ENCODE results near the gene AMN.

The AMN gene

DNA sequence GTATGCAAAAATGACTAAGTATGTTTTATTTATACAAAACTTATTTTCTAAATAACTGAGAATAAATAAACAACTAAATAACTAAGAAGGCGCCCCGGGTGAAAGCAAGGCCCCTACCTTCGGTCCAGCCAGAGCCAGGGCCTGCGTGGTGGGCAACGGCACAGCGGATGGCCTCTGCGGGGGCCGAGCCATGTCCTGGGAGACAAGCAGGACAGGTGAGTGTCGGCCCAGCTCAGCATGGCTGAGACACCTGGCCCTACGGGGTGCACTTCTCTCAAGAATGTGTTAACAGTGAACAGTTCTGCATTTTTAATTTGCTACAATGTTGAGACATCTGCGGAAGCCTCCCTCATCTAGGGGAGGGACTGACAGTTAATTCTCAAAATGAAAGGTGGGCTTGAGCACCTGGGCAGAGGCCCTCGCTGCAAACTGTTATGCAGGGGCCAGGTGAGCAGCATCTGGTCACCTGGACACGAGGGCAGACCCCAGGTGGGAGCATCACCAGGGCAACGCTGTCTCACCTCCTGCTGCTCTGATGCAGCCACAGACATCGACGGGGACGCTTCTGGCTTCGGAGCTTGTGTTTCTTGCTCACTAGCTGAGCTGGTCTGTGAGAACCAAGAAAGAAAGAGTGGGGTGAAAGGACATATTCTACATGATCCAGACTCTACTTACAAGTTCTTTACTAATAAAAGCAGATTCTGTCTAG, 31.8 kb downstream of the AMN start:
- H3K27me3 ChIP-seq = no peaks in the 10 kb centered on the region
- TF ChIP-seq, protein P1, sequence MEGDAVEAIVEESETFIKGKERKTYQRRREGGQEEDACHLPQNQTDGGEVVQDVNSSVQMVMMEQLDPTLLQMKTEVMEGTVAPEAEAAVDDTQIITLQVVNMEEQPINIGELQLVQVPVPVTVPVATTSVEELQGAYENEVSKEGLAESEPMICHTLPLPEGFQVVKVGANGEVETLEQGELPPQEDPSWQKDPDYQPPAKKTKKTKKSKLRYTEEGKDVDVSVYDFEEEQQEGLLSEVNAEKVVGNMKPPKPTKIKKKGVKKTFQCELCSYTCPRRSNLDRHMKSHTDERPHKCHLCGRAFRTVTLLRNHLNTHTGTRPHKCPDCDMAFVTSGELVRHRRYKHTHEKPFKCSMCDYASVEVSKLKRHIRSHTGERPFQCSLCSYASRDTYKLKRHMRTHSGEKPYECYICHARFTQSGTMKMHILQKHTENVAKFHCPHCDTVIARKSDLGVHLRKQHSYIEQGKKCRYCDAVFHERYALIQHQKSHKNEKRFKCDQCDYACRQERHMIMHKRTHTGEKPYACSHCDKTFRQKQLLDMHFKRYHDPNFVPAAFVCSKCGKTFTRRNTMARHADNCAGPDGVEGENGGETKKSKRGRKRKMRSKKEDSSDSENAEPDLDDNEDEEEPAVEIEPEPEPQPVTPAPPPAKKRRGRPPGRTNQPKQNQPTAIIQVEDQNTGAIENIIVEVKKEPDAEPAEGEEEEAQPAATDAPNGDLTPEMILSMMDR (IDR thresholded peaks at IDR 0.05) = no peak
- peaks cover 85 to 100% (median 96%) of the 10 kb centered on the region in 3 donors for H3K36me3 ChIP-seq
- no peak overlapping the region for H3K4me3 ChIP-seq
- DNase-seq = no peak
- no peaks in the 10 kb centered on the region for H3K9me3 ChIP-seq
- intact Hi-C loops (cut with DNase I; ENCODE audit: low total_unique reads) = no loop called here
- no peak overlapping the region for H3K27ac ChIP-seq
- H3K4me1 ChIP-seq = peaks cover 0 to 14% (median 9%) of the 10 kb centered on the region in 4 donors

DNA sequence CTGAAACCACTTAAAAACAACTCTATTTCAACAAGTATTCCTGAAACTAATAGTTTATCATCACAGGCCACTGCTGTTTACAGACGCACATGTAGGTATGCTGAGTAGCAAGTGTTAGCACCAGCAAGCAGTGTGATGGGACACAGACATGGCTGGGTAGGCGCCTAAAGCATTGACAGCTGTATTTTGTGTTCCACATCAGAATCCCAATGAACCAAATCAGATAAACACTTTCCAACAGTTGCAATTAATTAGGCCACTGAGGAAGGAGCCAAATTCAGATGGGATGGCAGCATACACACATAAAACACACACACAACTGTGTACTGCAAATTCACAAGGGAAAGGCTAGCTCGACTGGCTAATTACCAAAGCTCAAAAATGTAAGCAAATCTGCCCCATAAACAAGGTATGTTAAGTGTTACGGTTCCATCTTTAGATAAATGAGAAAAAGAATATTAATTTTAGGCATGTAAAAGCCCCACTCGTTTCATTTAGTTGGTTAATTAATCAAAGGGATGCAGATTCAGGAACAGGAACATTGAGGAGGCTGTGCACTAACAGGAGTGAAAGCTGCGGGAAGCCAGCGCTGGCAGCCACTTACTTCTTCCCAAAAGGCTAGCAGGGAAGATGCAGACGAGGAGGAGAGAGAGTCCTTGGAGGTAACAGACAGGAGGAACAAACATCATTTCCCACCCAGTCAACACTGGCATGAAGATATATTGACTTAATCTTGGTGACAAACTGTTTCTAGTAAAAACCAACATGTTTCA, 33.4 kb downstream of the AMN start:
- H3K4me1 ChIP-seq = no peaks in the 10 kb centered on the region
- no peak for DNase-seq
- no peak overlapping the region for H3K27ac ChIP-seq
- no peaks in the 10 kb centered on the region for H3K9me3 ChIP-seq
- H3K36me3 ChIP-seq = peaks cover 85 to 100% (median 95%) of the 10 kb centered on the region in 3 donors
- no peaks in the 10 kb centered on the region for H3K27me3 ChIP-seq
- no peak overlapping the region for H3K4me3 ChIP-seq
- TF ChIP-seq, protein P1 (IDR thresholded peaks at IDR 0.05) = no peak
- intact Hi-C loops (cut with DNase I; ENCODE audit: low total_unique reads) = no loop called here

DNA sequence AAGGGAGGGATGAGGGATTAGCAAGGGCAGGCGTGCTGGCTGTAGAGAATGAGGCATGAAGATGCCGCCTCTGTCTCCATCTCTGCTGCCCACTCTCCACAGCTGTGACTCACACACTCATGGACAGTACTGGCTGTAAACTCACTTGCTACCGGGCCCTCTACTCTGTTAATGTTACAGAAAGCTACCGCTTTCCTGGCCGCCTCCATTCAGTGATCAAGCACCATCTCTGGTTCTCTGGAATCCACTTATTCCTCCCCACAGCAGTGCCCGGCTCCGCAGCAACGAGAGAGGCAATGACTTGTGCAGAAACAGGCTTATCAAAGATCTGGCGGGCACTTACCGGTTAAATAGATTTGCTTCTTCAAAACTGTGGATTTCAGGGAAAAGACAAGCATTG, 34.8 kb downstream of the AMN start:
- TF ChIP-seq, protein P1 (IDR thresholded peaks at IDR 0.05) = no peak
- no peak for DNase-seq
- H3K4me1 ChIP-seq = no peaks in the 10 kb centered on the region
- intact Hi-C loops (cut with DNase I; ENCODE audit: low total_unique reads) = no loop called here
- no peaks in the 10 kb centered on the region for H3K9me3 ChIP-seq
- H3K4me3 ChIP-seq = no peak overlapping the region
- peaks cover 86 to 100% (median 95%) of the 10 kb centered on the region in 3 donors for H3K36me3 ChIP-seq
- no peak overlapping the region for H3K27ac ChIP-seq
- no peaks in the 10 kb centered on the region for H3K27me3 ChIP-seq

DNA sequence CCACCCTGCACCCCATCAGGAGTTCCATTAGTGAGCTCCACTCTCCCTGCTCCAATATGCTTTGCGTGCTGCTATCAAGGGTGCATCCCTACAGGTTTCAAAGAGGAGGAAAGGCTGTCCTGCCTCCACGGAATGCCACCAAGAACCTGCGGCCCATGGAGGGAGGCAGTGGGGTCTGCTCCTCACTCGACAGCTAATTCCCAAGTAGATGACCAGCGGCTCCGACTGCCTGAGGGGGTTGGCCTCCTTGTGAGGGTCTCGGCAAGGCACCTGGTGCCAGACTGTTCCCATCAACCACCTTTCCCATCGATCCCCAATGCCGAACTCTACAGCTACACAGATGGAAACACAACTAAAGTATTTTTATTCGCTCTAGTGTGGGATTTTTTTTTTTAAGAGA, 36.0 kb downstream of the AMN start:
- Histone ChIP-seq H3K27me3 (no peaks in the 10 kb centered on the region), H3K9me3 (no peaks in the 10 kb centered on the region), H3K27ac (no peak overlapping the region), H3K4me3 (no peak overlapping the region), H3K4me1 (no peaks in the 10 kb centered on the region), H3K36me3 (peaks cover 86 to 100% (median 95%) of the 10 kb centered on the region in 3 donors)
- no peak for DNase-seq
- intact Hi-C loops (cut with DNase I; ENCODE audit: low total_unique reads) = no loop called here
- TF ChIP-seq, protein P1 (IDR thresholded peaks at IDR 0.05) = no peak

DNA sequence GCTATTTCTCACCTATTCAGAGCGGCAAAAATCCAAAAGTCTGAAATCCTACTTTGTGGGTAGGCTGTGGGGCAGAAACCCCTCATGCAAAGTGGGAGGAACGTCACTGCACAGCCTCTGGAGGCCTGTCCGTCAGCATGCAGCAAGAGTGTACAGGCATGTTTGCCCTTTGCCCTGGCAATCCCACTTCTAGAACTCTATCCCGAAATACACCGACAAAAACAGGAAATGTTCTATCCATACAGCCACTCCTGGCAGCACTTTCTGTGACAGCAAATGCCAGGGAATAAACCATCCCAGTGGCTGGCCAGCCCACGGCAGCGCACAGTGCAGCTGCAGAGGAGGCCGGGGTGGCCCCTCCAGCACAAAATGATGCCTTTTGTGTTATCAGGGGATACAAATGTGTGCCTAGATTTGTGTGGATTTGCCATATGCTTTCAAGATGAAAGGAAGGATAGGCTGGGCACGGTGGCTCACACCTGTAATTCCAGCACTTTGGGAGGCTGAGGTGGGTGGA, 39.7 kb downstream of the AMN start:
- Histone ChIP-seq H3K36me3 (peaks cover 99 to 100% (median 100%) of the 10 kb centered on the region in 3 donors), H3K4me1 (no peaks in the 10 kb centered on the region), H3K27ac (no peak overlapping the region), H3K27me3 (no peaks in the 10 kb centered on the region), H3K4me3 (no peak overlapping the region), H3K9me3 (no peaks in the 10 kb centered on the region)
- intact Hi-C loops (cut with DNase I; ENCODE audit: low total_unique reads) = no loop called here
- no peak for DNase-seq
- TF ChIP-seq, protein P1 (IDR thresholded peaks at IDR 0.05) = no peak

All from tibial artery (tissue), 4 donors.